ENCODE measurements around the gene LRRFIP1.

DNA sequence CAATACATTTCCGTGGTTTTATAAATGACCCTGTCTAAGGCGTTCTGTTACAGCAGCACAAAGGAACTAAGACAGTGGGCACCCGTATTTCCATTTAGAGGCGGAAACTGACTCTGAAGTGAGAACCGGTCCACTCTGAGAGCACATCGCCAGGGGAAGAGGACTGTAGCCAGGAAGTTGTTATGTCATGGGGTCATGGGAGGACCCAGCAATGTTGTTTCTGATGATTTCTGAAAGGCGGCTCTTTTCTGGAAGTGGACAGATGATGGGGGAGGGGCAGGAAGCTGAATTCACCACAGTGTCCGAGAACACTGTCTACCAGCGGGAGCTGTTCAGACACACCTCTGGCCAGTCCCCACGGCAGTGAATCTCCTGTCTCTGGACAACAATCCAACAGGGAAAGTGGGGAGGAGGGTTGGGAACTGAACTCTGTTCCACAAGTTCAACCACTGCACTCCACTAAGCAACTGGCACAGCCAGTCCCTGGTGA lies 2.1 kb upstream of the LRRFIP1 start:
- no peak for TF ChIP-seq EZH2 (IDR thresholded peaks at IDR 0.05; ENCODE audit: borderline replicate concordance, low read depth, low read length, severe bottlenecking)
- TF ChIP-seq, protein P1, sequence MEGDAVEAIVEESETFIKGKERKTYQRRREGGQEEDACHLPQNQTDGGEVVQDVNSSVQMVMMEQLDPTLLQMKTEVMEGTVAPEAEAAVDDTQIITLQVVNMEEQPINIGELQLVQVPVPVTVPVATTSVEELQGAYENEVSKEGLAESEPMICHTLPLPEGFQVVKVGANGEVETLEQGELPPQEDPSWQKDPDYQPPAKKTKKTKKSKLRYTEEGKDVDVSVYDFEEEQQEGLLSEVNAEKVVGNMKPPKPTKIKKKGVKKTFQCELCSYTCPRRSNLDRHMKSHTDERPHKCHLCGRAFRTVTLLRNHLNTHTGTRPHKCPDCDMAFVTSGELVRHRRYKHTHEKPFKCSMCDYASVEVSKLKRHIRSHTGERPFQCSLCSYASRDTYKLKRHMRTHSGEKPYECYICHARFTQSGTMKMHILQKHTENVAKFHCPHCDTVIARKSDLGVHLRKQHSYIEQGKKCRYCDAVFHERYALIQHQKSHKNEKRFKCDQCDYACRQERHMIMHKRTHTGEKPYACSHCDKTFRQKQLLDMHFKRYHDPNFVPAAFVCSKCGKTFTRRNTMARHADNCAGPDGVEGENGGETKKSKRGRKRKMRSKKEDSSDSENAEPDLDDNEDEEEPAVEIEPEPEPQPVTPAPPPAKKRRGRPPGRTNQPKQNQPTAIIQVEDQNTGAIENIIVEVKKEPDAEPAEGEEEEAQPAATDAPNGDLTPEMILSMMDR (IDR thresholded peaks at IDR 0.05; ENCODE audit: borderline replicate concordance, extremely low read depth, low read length, poor library complexity, severe bottlenecking), result no peak
